Subcutaneous abdominal adipose tissue (tissue), 5 donors: Measurements from ENCODE around the gene PPP2R5C.

Experiments used
- H3K27ac ChIP-seq: one replicate; pipeline ENCODE4 v1.7.0; 2013; ENCODE audit warnings: low read depth, mild to moderate bottlenecking, inconsistent platforms, low read length, moderate library complexity
- H3K27me3 ChIP-seq, 5 donors: one replicate each; pipeline ENCODE4 v1.7.0; 2013; ENCODE audit warnings: low read length in 5 of 5, inconsistent platforms in 1 of 5; ENCODE audit not compliant: control insufficient read depth in 5 of 5, insufficient read depth in 4 of 5
- H3K36me3 ChIP-seq, 5 donors: one replicate each; pipeline ENCODE4 v1.7.0; 2013; ENCODE audit warnings: low read length in 5 of 5; ENCODE audit not compliant: control insufficient read depth in 5 of 5, insufficient read depth in 5 of 5
- H3K4me1 ChIP-seq, 5 donors: one replicate each; pipeline ENCODE4 v1.7.0; 2013; ENCODE audit warnings: low read length in 5 of 5, mild to moderate bottlenecking in 3 of 5, moderate library complexity in 1 of 5; ENCODE audit not compliant: control insufficient read depth in 5 of 5, insufficient read depth in 5 of 5
- H3K4me3 ChIP-seq, 5 donors: one replicate each; pipeline ENCODE4 v1.7.0; 2013; ENCODE audit warnings: low read length in 5 of 5, low read depth in 1 of 5
- H3K9ac ChIP-seq, 5 donors: one replicate each; pipeline ENCODE4 v1.7.0; 2013; ENCODE audit warnings: low read length in 5 of 5, mild to moderate bottlenecking in 4 of 5, moderate library complexity in 3 of 5
- H3K9me3 ChIP-seq, 5 donors: one replicate each; pipeline ENCODE4 v1.7.0; 2013; ENCODE audit warnings: low read length in 5 of 5; ENCODE audit not compliant: control insufficient read depth in 5 of 5
- donor health status: healthy.
- donor health status: healthy.
- donor health status: healthy.
- donor health status: healthy.
- donor health status: healthy.

Gene PPP2R5C

DNA sequence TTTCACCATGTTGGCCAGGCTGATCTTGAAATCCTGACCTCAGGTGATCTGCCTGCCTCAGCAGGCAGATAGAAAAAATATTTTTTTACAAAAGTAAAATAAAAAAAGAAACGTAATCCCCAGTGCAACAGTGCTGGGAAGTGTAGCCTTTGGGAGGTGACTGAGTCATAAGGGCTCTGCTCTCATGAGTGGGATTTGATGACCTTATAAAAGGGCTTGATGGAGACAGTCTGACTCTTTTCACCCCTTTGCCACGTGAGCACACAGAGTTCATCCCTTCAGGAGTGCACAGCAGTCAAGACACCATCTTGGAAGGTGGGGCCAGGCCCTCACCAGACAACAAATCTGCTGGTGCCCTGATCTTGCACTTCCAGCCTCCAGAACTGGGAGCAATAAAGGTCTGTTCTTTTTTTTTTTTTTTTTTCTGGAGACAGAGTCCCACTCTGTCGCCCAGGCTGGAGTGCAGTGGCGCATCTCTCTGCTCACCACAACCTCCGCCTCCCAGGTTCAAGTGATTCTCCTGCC, 178.2 kb downstream of the PPP2R5C start:
- peaks cover 4 to 21% (median 5%) of the 10 kb centered on the region in 5 donors for H3K27me3 ChIP-seq
- H3K9me3 ChIP-seq = no peaks in the 10 kb centered on the region
- H3K27ac ChIP-seq = no peak overlapping the region
- H3K36me3 ChIP-seq = no peaks in the 10 kb centered on the region
- no peak overlapping the region for H3K9ac ChIP-seq
- no peaks in the 10 kb centered on the region for H3K4me1 ChIP-seq
- no peak overlapping the region for H3K4me3 ChIP-seq

DNA sequence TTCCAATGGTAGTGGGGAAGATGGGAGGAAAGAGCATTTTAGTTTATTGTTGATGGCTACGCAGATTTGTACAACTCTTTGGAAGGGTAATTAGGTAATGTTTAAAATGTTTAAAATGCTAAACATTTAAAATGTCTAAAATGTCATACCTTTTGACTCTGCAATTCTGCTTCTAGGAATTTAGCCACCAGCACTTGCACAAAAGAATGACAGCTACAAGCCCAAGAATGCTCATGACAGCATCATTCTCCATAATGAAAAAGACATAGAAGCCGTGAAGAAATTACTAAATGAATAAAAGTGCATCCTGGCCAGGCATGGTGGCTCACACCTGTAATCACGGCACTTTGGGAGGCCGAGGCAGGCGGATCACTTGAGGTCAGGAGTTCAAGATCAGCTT, 182.9 kb downstream of the PPP2R5C start:
- Histone ChIP-seq H3K4me3 (no peak overlapping the region), H3K27ac (no peak overlapping the region), H3K9ac (no peak overlapping the region), H3K36me3 (no peaks in the 10 kb centered on the region), H3K9me3 (no peaks in the 10 kb centered on the region), H3K4me1 (peaks cover 6 to 16% (median 15%) of the 10 kb centered on the region in 5 donors), H3K27me3 (peaks cover 0 to 6% (median 0%) of the 10 kb centered on the region in 5 donors)

GRCh38 chr14:101945171-101945570, 183.7 kb downstream of the PPP2R5C start:
- Histone ChIP-seq H3K9ac (no peak overlapping the region), H3K27ac (no peak overlapping the region), H3K4me1 (peaks cover 6 to 22% (median 21%) of the 10 kb centered on the region in 5 donors), H3K9me3 (no peaks in the 10 kb centered on the region), H3K27me3 (peaks cover 0 to 6% (median 0%) of the 10 kb centered on the region in 5 donors), H3K4me3 (no peak overlapping the region), H3K36me3 (no peaks in the 10 kb centered on the region)

GRCh38 chr14:101947577-101947903, 186.0 kb downstream of the PPP2R5C start:
- no peaks in the 10 kb centered on the region for H3K36me3 ChIP-seq
- H3K27me3 ChIP-seq = peaks cover 0 to 4% (median 0%) of the 10 kb centered on the region in 5 donors
- H3K9me3 ChIP-seq = no peaks in the 10 kb centered on the region
- H3K4me1 ChIP-seq = peaks cover 6 to 30% (median 24%) of the 10 kb centered on the region in 5 donors
- H3K9ac ChIP-seq = peak overlapping the region; percentile 60 to 97 (median 97)
- H3K4me3 ChIP-seq = peak overlapping the region; percentile 82 to 93 (median 87)
- H3K27ac ChIP-seq = peak overlapping the region; percentile 99

DNA sequence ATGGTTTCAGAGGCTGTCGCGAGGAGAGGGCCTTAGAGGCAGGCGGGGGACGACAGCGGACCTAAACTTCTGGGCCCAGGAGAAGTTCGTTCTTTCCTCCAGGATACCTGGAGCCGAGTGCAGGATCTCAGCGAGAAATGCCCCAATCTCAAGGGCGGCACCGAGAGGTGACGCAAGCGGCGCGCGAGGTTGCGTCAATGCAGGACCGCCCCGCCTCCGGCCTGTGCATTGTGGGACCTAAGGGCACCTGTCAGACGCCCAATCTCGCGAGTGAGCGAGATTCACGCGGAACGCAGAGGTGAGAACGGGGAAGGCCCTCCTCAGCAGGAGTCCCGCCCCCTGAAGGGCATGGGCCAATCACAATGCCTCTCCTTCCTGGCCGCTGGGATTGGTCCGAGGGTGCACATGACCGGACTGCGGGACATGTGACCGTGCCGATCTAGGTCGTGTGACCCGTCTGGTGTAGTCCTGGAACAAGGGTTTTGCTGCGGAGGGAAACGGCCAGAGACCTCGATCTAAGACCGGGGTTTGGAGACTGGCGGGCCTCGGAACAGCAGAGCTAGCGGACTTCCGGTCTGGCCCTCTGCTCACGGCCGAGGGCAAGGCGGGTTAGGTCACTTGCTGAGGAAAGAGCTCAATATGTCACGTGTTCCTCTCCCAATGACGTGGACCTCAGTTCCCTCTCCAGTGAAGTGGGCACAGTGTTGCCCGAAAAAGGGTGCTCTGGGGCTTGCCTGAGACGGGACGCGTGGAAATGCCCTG, 186.6 kb downstream of the PPP2R5C start:
- Histone ChIP-seq H3K9me3 (no peaks in the 10 kb centered on the region), H3K9ac (peak overlapping the region; percentile 94 to 99 (median 97)), H3K4me1 (peaks cover 6 to 30% (median 24%) of the 10 kb centered on the region in 5 donors), H3K4me3 (peak overlapping the region; percentile 82 to 93 (median 87)), H3K27ac (peak overlapping the region; percentile 99), H3K36me3 (no peaks in the 10 kb centered on the region), H3K27me3 (peaks cover 0 to 2% (median 0%) of the 10 kb centered on the region in 5 donors)

DNA sequence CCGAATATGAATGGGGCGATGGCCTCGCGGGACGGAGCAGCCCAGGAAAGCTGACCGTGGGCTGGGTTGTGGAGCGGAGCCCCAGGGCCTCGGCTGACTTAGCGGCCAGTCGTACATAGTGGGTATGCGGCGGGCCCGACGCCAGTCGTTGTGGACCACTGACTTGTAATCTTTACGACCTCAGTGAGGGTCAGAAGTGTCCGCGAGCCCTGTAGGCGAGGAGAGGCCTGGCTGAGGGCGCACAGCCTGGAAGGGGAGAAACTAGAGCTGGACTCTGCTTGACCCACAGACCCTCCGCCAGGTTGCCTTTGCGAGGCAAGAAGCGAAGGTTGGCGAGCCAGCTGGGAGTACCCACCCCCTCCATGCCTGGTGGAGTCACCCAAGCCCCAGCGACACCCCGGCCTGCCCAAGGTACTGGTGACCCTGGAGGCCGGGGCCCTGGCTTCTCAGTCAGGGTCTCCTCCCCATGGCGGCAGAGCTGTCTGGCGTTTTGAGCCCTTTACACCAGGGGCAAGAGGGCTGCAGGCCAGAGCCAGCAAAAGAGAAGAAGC, 187.2 kb downstream of the PPP2R5C start:
- peak overlapping the region; percentile 99 for H3K27ac ChIP-seq
- no peaks in the 10 kb centered on the region for H3K9me3 ChIP-seq
- no peaks in the 10 kb centered on the region for H3K36me3 ChIP-seq
- H3K9ac ChIP-seq = peak overlapping the region; percentile 92 to 99 (median 97)
- peak overlapping the region; percentile 77 to 87 (median 85) for H3K4me3 ChIP-seq
- H3K4me1 ChIP-seq = peaks cover 6 to 30% (median 24%) of the 10 kb centered on the region in 5 donors
- H3K27me3 ChIP-seq = peaks cover 0 to 2% (median 0%) of the 10 kb centered on the region in 5 donors

GRCh38 chr14:101950100-101950499, 188.6 kb downstream of the PPP2R5C start:
- no peak overlapping the region for H3K27ac ChIP-seq
- peak overlapping the region in 1 of 5 donors; percentile 2 for H3K9ac ChIP-seq
- no peaks in the 10 kb centered on the region for H3K36me3 ChIP-seq
- H3K9me3 ChIP-seq = no peaks in the 10 kb centered on the region
- peaks cover 0 to 2% (median 0%) of the 10 kb centered on the region in 5 donors for H3K27me3 ChIP-seq
- H3K4me3 ChIP-seq = no peak overlapping the region
- H3K4me1 ChIP-seq = peaks cover 6 to 30% (median 24%) of the 10 kb centered on the region in 5 donors

- H3K27ac ChIP-seq = no peak overlapping the region
- H3K27me3 ChIP-seq = peaks cover 0 to 2% (median 0%) of the 10 kb centered on the region in 5 donors
- peak overlapping the region in 2 of 5 donors; percentile 2 to 29 for H3K9ac ChIP-seq
- H3K36me3 ChIP-seq = no peaks in the 10 kb centered on the region
- H3K9me3 ChIP-seq = no peaks in the 10 kb centered on the region
- peaks cover 6 to 30% (median 24%) of the 10 kb centered on the region in 5 donors for H3K4me1 ChIP-seq
- no peak overlapping the region for H3K4me3 ChIP-seq
Measured at GRCh38 chr14:101950516-101951215, 189.2 kb downstream of the PPP2R5C start.

GRCh38 chr14:101953151-101953550, 191.6 kb downstream of the PPP2R5C start:
- H3K27ac ChIP-seq = no peak overlapping the region
- H3K9ac ChIP-seq = peak overlapping the region in 1 of 5 donors; percentile 13
- no peaks in the 10 kb centered on the region for H3K9me3 ChIP-seq
- no peaks in the 10 kb centered on the region for H3K36me3 ChIP-seq
- peaks cover 3 to 25% (median 18%) of the 10 kb centered on the region in 5 donors for H3K4me1 ChIP-seq
- peaks cover 0 to under 1% (median 0%) of the 10 kb centered on the region in 5 donors for H3K27me3 ChIP-seq
- no peak overlapping the region for H3K4me3 ChIP-seq
